C4-2B (cell line): ENCODE data around the gene DCUN1D5.

ENCODE experiments used
- CTCF ChIP-seq: fragments of 450-650 bp; conservative IDR thresholded peaks from 2 replicates; pipeline ENCODE4 v1.5.1; 2017; ENCODE audit warnings: mild to moderate bottlenecking
- ZFX ChIP-seq: fragments of 450-650 bp; IDR thresholded peaks from 2 replicates; pipeline ENCODE4 v1.6.1; 2017

- no peak for TF ChIP-seq CTCF
- TF ChIP-seq ZFX, result no peak
These were observed 21.0 kb downstream of the DCUN1D5 start for GRCh38 chr11:103071008-103071407.
